GM12878 (cell line): ENCODE data around the gene SIGLEC6. TPM values are rescaled to one million over a fixed set of nuclear protein-coding genes. Genes with fewer than 3 reads are reported as not detected.

Experiments
- E2F8 ChIP-seq: fragments of 450-650 bp; IDR thresholded peaks from 2 replicates; pipeline ENCODE4 v1.6.1; 2018; ENCODE audit warnings: mild to moderate bottlenecking, low read depth, moderate library complexity; ENCODE audit not compliant: partially characterized antibody
- KLF5 ChIP-seq: fragments of 450-650 bp; IDR thresholded peaks from 2 replicates; pipeline ENCODE4 v1.6.1; 2014; ENCODE audit warnings: mild to moderate bottlenecking; ENCODE audit not compliant: partially characterized antibody
- MAX ChIP-seq: IDR thresholded peaks from 2 replicates; pipeline ENCODE4 v1.6.1; 2012; ENCODE audit warnings: low read depth, low read length, improper control_type of control experiment
- NR2C1 ChIP-seq: fragments of 450-650 bp; IDR thresholded peaks from 2 replicates; pipeline ENCODE4 v1.6.1; 2017; ENCODE audit warnings: antibody characterized with exemption, mild to moderate bottlenecking, moderate library complexity
- REST ChIP-seq: IDR thresholded peaks from 2 replicates; pipeline ENCODE4 v1.6.1; 2012; ENCODE audit warnings: mild to moderate bottlenecking, low read depth, low read length
- USF2 ChIP-seq: IDR thresholded peaks from 2 replicates; pipeline ENCODE4 v1.6.1; 2011; ENCODE audit warnings: low read depth, low read length, improper control_type of control experiment, borderline replicate concordance
- YBX1 ChIP-seq: fragments of 450-650 bp; IDR thresholded peaks from 2 replicates; pipeline ENCODE4 v1.6.1; 2016; ENCODE audit warnings: antibody characterized with exemption
- polyA plus RNA-seq, 11 experiments: library from polyadenylated mRNA; depleted of rRNA in 4 of 11; unstranded in 6 of 11; stranded (reverse) in 5 of 11; fragments of >200 nt; fragmentation: Nextera tagmentation in 4 of 11; fragmentation: Illumina TruSeq in 1 of 11; extraction: Ambion mirVana in 4 of 11; extraction: Trizol in 1 of 11; gene quantifications; 1 replicate in 1 of 11; 2 replicates in 10 of 11; pipeline versions ENCODE4 v1.2.1 to v1.2.3, GENCODE V29; 2011 to 2016; ENCODE audit warnings: inconsistent platforms in 2 of 11, missing spikeins in 2 of 11, low read depth in 1 of 11
- total RNA-seq, 4 experiments: library from RNA; depleted of rRNA in 3 of 4; stranded (reverse); fragments of >200 nt in 3 of 4; fragmentation: Illumina TruSeq in 1 of 4; extraction: Trizol in 1 of 4; gene quantifications; 2 replicates each; pipeline versions ENCODE4 v1.2.1 to v1.2.3, GENCODE V29; 2013 to 2021

The SIGLEC6 gene
- total and polyA plus RNA-seq, 10 of the 15 experiments (the other 5 are each of a cell fraction or from before 2014, with no cell fraction given), result 0.08 to 0.40 (median 0.27) TPM; not detected in 2

- TF ChIP-seq MAX, result no peak
- no peak for TF ChIP-seq E2F8
- TF ChIP-seq KLF5, result no peak
- no peak for TF ChIP-seq NR2C1
- no peak for TF ChIP-seq USF2
- no peak for TF ChIP-seq YBX1
- TF ChIP-seq REST, result no peak
- TF ChIP-seq, all 136 proteins: peak for 0
These were observed 28.9 kb upstream of the SIGLEC6 start (continued) for GRCh38 chr19:51560339-51560738.
